Lower leg skin (tissue), 4 donors: ENCODE data around the gene P2RX6. TPM values are rescaled to one million over a fixed set of nuclear protein-coding genes. Genes with fewer than 3 reads are reported as not detected.

Experiments used
- DNase-seq, 2 donors: peaks; one replicate each; pipeline ENCODE4 v3.0.0-alpha.2; 2019; ENCODE audit warnings: low spot score in 2 of 2
- H3K4me3 ChIP-seq: fragments of 200-600 bp; sonication (generic); 2 replicates; pipeline ENCODE4 v1.5.1; 2017; ENCODE audit warnings: mild to moderate bottlenecking, low read depth; ENCODE audit not compliant: poor library complexity, severe bottlenecking
- POLR2A ChIP-seq, 2 donors: fragments of 450-650 bp; IDR thresholded peaks; one replicate each; pipeline ENCODE4 v1.6.1; 2016 to 2017; ENCODE audit warnings: antibody characterized with exemption in 2 of 2, mild to moderate bottlenecking in 1 of 2, moderate library complexity in 1 of 2
- WGBS, 2 donors: methylation state at CpG; one replicate each; pipeline ENCODE4 v1.1.5; 2018; 5-methylcytosine and 5-hydroxymethylcytosine counted together
- intact Hi-C: fragments of 100-400 bp; cut with DNase I; formaldehyde crosslinking; loops from one replicate; pipeline ENCODE4 v1.15.0; 2023; ENCODE audit warnings: low total_unique reads
- total RNA-seq, 4 donors: library from RNA; depleted of rRNA; stranded (reverse); fragments of >200 nt; gene quantifications; one replicate each; pipeline ENCODE4 v1.1.0, GENCODE V29; 2016
- TF ChIP-seq, protein P1 (sequence below), 3 donors: fragments of 450-650 bp; IDR thresholded peaks; one replicate each; pipeline ENCODE4 v1.5.1; 2016; ENCODE audit warnings: antibody characterized with exemption in 3 of 3, mild to moderate bottlenecking in 3 of 3, moderate library complexity in 2 of 3

Gene P2RX6
- total RNA-seq, 4 donors from 2014 or later: 0.12 to 2.6 (median 0.87) TPM

DNA sequence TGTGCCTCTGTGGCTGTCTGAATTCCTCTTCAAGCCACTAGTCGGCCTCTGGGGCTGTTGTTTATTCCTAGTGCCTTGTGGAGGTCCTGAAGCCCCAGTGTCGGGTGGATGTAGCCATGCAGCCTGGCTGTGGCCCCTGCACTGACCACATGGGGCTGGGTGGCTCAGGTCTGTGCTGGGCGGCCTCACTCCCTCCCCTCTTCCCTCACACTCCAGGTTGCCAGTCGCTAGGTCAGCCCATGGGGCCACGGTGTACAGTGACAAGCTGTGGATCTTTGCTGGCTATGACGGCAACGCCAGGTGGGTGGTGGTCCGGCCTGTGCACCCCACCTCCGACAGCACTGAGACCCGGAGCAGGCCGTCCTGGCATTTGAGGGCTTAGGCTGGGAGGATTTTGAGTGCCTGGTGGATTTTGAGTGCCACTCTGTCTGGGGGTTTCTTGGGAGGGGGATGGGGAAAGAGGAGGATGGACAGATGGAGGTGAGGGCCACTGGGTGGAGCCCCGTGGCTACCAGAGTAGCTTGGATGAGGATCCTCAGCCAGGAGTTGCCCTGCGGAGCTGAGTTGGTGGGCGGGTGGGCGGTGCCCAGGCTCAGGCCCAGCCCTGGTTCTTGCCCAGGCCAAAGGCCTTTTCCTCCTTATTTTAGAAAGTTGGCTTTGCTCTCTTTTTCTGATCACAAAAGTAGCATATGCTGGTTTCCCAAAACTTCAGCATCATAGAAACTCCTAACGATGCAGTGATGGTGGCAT, 26.2 kb upstream of the P2RX6 start:
- intact Hi-C loops: no loop called here
- no peak for DNase-seq
- TF ChIP-seq POLR2A (IDR thresholded peaks at IDR 0.05): no peak
- TF ChIP-seq, protein P1, sequence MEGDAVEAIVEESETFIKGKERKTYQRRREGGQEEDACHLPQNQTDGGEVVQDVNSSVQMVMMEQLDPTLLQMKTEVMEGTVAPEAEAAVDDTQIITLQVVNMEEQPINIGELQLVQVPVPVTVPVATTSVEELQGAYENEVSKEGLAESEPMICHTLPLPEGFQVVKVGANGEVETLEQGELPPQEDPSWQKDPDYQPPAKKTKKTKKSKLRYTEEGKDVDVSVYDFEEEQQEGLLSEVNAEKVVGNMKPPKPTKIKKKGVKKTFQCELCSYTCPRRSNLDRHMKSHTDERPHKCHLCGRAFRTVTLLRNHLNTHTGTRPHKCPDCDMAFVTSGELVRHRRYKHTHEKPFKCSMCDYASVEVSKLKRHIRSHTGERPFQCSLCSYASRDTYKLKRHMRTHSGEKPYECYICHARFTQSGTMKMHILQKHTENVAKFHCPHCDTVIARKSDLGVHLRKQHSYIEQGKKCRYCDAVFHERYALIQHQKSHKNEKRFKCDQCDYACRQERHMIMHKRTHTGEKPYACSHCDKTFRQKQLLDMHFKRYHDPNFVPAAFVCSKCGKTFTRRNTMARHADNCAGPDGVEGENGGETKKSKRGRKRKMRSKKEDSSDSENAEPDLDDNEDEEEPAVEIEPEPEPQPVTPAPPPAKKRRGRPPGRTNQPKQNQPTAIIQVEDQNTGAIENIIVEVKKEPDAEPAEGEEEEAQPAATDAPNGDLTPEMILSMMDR (IDR thresholded peaks at IDR 0.05): no peak
- WGBS, 2 donors: 79 to 91% methylated on average over 13 to 16 of the region's 16 CpGs
- no peak overlapping the region for H3K4me3 ChIP-seq

DNA sequence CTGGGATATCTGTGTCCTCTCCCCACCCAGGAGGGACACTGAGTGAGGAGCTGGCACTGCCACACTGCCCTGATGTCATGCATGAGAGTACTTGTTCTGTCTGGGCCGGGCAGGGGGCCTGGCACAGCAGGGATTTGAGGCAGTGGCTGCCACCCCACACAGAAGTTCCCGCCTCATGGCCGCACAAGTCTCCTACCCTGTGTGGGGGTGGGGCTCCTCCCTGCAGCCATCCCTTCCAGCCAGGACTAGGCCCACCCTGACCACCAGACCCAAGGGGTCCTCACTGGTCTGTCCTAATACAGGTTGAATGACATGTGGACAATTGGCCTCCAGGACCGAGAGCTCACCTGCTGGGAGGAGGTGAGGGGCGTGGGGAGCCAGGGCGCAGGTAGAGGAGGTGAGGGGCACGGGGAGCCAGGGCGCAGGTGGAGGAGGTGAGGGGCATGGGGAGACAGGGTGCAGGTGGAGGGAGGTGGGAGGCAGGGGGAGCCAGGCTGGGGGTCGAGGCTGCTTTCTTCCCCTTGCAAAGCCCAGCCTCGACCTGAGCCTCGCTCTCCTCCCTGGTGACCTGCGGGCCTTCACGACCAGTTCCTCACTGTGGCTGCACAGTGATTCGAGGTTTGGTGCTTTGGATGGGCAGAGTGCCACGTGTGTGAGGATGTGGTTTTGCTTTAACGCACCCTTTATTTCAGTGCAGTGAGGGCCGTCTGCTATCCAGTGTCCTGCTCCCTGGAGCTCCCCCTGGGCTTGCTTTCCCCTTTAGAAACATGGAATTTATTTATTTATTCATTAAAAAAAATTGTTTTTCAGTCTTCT, 25.4 kb upstream of the P2RX6 start:
- TF ChIP-seq, protein P1 (IDR thresholded peaks at IDR 0.05): no peak
- no peak for TF ChIP-seq POLR2A (IDR thresholded peaks at IDR 0.05)

DNA sequence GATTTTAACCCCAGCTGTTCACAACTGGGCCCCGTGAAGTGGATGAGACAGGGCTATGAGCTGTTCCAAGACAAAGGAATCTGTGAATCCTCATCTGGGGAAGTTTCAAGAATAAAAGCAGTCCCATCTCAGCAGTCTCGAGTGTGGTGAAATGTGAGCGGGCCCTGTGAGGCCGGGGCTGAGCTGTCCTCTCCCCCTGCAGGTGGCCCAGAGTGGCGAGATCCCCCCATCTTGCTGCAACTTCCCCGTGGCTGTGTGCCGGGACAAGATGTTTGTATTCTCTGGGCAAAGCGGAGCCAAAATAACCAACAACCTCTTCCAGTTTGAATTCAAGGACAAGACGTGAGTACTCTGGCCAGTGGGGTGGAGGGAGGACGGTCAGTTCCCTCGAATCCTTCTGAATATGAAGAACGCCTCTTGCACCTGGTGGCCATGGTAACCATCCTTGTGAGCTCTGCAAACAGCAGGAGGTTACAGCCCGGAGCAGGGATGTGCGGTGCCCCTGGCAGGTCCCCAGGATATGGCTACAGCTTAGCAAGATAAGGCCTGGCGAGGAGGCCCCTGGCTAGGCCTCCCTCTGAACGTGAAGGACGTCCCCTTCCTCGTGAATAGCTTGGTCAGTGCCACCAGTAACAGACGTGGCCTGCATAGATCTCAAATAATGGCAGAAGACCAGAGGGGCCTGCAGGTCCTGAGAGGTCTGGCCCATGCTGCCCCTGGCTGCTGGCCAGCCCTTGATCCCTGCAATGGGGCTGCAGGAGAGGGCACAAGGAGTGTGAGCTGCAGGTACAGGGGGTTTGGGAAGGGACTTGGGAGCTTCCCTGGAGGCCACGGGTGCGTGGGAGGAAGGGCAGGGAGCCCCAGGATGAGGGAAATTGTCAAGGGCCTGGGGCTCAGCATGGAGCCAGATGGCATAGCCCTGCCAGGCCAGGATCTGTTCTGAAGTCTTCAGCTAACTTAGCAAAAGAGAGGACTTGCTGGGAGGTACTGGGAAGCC, 24.5 kb upstream of the P2RX6 start:
- intact Hi-C loops: no loop called here
- TF ChIP-seq, protein P1 (IDR thresholded peaks at IDR 0.05): no peak
- TF ChIP-seq POLR2A (IDR thresholded peaks at IDR 0.05): no peak
- WGBS, 2 donors: 88 to 90% methylated on average over 21 of the region's 21 CpGs
- DNase-seq: no peak
- no peak overlapping the region for H3K4me3 ChIP-seq

More for the DNA sequence above, 25.4 kb upstream of the P2RX6 start:
- no peak overlapping the region for H3K4me3 ChIP-seq
- WGBS, 2 donors: 61 to 71% methylated on average over 17 of the region's 17 CpGs
- intact Hi-C loops: no loop called here
- DNase-seq: no peak

DNA sequence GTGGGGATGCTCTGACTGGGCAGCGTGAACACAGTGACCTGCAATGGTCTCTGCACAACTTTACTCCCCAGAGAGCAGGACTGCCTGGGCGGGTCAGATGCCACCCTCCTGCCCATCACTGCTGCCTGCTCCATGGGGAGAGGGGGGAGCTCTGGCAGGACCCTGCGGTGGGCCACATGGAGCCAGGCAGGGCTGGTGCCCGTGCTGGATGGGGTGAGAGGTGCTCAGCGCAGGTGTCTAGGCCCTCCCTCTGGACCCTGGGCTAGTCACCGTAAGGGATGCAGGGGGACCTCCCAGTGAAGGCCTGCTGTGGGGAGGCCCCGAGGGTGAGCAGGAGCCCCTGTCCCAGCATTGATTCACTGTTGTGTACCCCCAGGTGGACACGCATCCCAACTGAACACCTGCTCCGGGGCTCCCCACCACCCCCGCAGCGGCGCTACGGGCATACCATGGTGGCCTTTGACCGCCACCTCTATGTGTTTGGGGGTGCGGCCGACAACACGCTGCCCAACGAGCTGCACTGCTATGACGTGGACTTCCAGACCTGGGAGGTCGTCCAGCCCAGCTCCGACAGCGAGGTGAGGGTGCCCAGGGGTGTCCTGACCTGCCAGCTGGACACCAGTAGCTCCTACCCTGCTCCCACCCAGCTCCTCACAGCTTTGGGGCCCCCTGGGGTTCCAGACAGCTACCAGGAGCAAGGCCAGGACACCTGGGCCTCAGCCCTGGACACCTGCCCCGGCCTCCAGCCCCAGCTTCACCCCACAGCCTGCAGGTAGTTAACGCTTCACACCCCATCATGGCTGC, 23.5 kb upstream of the P2RX6 start:
- DNase-seq: no peak
- intact Hi-C loops: no loop called here
- 92 to 95% methylated on average over 12 to 20 of the region's 24 CpGs for WGBS, 2 donors
- no peak for TF ChIP-seq POLR2A (IDR thresholded peaks at IDR 0.05)
- TF ChIP-seq, protein P1 (IDR thresholded peaks at IDR 0.05): no peak
- H3K4me3 ChIP-seq: no peak overlapping the region

DNA sequence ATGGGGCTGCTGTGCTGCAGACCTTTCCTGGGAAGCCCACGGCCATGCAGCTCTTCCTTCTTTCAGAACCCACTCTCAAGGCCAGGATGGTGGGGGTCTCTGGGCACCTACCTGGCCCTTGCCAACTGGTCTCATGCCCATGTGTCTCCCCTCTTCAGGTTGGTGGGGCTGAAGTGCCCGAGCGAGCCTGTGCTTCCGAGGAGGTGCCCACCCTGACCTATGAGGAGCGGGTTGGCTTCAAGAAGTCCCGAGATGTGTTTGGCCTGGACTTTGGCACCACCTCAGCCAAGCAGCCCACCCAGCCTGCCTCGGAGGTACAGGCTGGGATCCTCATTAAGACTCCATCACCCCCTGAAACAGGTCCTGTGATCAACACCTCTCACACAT, 22.9 kb upstream of the P2RX6 start:
- TF ChIP-seq, protein P1 (IDR thresholded peaks at IDR 0.05): no peak
- TF ChIP-seq POLR2A (IDR thresholded peaks at IDR 0.05): no peak
- intact Hi-C loops: no loop called here
- no peak for DNase-seq
- WGBS, 2 donors: 89 to 94% methylated on average over 7 of the region's 7 CpGs
- H3K4me3 ChIP-seq: no peak overlapping the region
